HG02870 (cell line): ENCODE data around the gene KRTAP5-3.
"Not testable (repeated sequence)": the region's sequence is repeated elsewhere in the genome, so short reads cannot be mapped to it uniquely, and the experiment has no call there.

ENCODE experiments used
- ATAC-seq: cut with Tn5 transposase; IDR thresholded peaks from one replicate; pipeline ENCODE4 v1.9.1; 2021; ENCODE audit warnings: mild to moderate bottlenecking, moderate library complexity; ENCODE audit not compliant: unreplicated experiment

Gene KRTAP5-3, protein sequence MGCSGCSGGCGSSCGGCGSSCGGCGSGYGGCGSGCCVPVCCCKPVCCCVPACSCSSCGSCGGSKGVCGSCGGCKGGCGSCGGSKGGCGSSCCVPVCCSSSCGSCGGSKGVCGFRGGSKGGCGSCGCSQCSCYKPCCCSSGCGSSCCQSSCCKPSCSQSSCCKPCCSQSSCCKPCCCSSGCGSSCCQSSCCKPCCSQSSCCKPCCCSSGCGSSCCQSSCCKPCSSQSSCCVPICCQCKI

DNA sequence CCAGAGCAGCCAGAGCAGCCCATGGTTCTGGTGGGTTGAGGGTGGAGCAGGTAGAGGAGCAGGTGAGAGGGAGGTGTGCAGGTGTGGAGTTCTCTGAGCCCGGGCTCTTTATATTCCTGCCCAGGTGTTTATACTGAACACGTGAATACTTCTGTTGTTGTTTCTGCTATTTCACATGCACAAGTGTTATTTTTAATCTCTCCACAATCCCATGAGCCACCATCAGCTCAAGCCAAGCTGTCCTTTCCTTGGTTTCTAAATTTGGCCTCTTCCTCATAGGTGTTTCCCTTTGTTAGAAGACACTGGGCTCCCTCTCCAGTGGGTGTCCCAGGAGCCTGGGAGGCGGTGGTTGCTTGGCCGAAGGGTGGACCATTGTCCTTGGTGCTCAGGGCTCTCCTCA is at the start of gene KRTAP5-3:
TSS of gene KRTAP5-3 (minus strand) at position 101 of the 400 bp plus-strand sequence. CDS start at position 23, 78 bp downstream.
- ATAC-seq = no peak

DNA sequence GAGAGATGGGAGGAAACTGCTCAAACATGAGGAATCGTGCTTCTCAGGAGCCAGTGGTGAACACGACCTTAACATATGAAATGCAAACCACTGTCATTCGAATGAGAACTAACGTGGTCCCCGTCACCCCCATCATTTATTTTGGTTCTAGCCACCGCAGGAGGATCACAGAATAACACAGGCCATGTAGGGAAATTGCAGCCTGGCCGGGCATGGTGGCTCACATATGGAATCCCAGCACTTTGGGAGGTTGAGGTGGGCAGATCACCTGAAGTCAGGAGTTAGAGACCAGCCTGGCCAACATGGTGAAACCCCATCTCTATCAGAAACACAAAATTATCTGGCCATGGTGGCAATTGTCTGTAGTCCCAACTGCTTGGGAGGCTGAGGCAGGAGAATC is 48.4 kb upstream of the KRTAP5-3 start:
- ATAC-seq = no peak

GRCh38 chr11:1656061-1656441 is 47.8 kb upstream of the KRTAP5-3 start:
- no peak for ATAC-seq

GRCh38 chr11:1655168-1656060 is 47.2 kb upstream of the KRTAP5-3 start:
- ATAC-seq = no peak

- no peak for ATAC-seq
Measured at GRCh38 chr11:1654388-1655167, 46.3 kb upstream of the KRTAP5-3 start.

- no peak for ATAC-seq
Measured at GRCh38 chr11:1653541-1654387, 45.5 kb upstream of the KRTAP5-3 start.

DNA sequence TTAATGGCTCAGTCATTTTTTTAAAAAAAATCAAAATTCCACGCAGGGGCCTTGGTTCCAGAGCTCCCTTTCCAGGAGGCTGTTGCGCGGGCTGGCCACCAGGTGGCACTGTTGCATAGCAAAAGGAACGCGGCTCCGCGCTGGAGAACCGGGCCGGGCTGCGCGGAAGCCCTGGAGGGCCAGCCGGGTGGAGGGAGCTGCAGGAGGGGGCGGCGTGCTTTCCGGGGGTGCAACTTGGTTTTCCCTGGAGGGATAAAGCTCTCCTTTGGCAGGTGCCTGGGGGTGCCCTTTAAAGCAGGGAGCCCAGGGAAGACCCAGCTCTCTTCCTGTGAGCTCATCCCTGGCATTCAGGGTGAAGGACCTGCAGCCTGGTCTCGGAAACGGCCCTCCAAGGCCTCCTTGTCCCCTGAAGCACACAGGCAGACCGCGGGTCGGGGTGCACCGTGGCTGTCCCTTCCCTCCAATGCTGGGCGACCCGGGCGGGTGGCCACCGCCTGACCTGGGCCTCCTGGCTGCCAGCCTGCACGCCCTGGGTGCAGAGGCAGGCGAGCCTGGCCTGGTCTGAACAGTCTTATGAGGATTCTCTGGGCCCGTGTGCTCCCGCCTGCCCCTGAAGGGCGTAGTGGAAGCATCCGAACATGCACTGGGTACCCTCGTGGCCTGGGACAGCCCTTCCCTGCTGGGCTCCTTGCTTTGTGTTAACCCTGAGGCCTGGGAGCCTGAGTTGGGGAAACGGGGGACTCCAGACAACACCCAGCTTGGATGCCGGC is 44.7 kb upstream of the KRTAP5-3 start:
- no peak for ATAC-seq

DNA sequence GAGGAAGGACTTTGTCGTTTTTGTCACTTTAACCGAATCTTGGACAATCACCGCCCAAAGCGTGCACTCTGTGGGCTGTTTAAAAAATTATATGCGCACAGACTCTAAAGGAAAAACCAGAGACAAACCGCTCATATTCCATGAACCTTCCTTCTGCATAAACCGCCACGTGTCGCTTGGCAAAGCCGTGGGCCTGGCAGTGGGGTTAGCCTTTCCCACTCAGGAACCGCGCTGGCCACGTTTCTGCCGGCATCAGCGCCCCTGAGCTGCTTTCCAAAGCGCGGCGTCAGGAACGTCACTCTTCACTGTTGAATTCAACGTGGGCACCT is 44.1 kb upstream of the KRTAP5-3 start:
- no peak for ATAC-seq

- ATAC-seq = no peak
Measured at GRCh38 chr11:1652026-1652425, 43.8 kb upstream of the KRTAP5-3 start.

- ATAC-seq = no peak
Measured at GRCh38 chr11:1651411-1651980, 43.2 kb upstream of the KRTAP5-3 start.

DNA sequence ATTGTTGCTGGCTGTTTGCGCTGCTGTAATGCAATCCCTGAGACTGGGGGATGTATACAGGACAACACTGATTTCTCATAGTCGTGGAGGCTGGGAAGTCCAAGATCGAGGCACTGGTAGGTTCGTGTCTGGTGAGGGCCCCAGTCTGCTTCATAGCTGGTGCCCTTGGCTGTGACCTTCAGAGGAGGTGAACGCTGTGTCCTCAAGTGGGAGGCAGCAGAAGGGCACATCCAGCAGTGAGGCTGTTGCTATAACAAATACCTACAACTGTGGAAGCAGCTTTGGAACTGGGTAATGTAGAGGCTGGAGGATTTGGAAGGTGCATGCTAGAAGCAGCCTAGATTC is 42.6 kb upstream of the KRTAP5-3 start:
- ATAC-seq = no peak

DNA sequence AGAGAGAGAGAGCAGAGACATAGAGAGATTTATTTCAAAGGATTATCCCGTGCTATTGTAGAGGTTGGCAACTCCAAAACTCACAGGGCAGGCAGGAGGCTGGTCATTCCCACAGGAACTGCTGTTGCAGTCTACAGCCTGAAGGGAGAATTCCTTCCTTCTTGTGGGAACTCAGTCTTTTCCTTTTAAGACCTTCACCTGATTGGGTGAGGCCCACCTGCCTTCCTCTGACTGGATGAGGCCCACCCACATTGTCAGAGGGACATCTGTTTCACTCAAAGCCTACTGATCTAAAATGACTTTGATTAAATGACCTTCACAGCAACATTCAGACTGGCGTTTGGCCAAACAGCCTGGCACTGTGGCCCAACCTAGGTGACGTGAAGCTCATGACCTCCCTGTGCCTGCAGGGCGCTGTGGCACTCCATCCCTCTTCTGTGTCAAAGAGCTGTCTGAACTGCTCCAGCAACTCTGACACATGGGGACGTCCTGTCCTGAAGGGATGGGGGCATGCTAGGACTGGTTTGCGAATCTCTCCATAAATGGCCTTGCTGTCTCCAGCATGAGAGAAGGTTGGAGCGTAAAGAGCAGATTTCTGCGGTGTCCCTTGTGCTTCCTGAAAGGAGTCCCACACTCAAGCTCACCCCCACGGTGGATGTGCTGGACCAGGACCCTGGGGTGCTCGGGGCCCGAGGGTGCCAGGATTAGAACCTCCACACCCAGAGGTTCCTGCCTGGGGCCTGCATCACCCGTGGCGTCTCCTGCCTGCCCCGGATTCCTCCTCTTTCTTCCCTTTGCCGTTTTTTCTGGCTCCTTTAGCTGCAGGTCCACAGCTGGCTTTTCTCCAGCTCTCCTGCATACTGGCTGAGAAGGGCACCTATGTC is 42.0 kb upstream of the KRTAP5-3 start:
- no peak for ATAC-seq

DNA sequence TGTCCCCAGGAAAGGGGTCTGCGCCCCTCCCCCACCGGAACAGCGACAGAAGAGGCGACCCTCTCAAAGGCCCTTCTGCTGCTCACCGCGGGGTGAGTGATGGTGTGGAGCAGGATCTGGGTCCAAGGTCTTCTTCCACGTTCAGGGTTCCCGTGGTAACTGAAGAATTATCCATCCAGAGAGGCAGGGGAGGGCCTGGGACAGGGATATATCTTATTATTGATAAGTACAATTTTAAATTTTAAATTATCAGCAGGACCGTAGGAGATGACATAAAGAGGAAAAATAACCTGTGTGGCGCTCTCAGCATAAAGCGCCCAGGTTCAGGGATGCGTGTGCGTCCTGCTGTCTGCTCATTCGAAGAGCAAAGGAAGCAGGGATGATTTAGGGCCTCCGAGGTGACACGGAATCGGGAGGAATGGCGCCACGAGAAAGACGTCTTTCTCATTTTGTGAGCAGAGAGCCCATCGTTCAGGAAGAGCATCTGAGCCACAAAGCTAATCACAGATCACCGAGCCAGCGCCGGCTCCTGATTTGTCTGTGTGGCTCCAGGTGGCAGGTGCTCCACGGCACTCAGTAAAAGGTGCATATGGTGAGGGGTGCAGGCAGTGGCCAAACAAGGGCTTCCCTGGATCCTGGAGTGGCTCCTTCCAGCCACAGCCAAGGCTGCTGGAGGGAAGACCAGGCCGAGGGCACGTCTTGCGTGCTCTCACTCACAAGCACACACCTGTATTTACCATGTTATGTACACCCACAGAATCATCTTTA is 40.6 kb upstream of the KRTAP5-3 start:
- no peak for ATAC-seq

- no peak for ATAC-seq
Measured at GRCh38 chr11:1647901-1648652, 39.8 kb upstream of the KRTAP5-3 start.

DNA sequence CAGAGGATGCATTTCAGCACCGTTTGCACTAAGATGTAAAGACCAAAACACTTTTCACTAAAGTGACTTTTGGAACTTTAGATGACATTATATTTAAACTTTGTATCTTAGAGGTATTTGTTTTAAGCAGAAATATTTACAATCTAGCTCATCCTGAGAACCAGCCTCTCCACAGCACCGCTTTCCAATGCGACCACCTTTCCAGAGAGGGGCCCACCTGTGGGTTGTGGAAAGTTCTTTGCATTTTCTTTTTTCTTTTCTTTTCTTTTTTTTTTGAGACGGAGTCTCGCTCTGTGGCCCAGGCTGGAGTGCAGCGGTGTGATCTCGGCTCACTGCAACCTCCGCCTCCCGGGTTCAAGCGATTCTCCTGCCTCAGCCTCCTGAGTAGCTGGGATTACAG is 38.3 kb upstream of the KRTAP5-3 start:
- not testable (repeated sequence) for ATAC-seq

DNA sequence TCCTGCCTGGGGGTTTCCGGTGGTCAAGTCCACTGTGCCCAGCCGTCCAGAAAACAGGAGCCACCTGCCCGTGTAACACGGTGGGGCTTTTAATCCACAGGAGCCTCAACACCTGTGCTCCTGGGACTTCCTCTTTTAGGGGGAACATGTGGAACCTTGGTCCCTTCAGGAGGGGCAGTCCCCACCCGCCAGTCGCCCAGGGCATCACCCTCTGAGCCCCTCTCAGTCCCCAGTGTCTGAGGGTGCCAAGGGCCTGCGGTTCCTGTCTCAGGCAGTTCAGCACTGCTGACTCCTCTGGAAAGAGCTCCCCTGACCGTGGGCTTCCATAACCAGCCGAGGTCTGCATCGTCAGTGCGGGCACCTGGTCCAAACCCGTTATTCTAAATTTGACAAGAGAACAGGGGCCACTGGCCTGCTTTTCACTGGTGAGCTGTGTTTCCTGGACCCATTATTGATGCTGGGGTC is 37.1 kb upstream of the KRTAP5-3 start:
- no peak for ATAC-seq
